Measurements from ENCODE around the gene LCOR.

The LCOR gene

GRCh38 chr10:96949039-96949683 lies 117.1 kb downstream of the LCOR start:
- no peak overlapping the region for H3K4me3 ChIP-seq (ENCODE audit: low read depth, low read length)
- in situ Hi-C loops (cut with HindIII; ENCODE audit: low sequenced_read_pairs), result no loop called here
- no peak for DNase-seq (ENCODE audit: low read depth)
- no peak for TF ChIP-seq CTCF (IDR thresholded peaks at IDR 0.05; ENCODE audit: low read depth, low read length, missing control alignments)

DNA sequence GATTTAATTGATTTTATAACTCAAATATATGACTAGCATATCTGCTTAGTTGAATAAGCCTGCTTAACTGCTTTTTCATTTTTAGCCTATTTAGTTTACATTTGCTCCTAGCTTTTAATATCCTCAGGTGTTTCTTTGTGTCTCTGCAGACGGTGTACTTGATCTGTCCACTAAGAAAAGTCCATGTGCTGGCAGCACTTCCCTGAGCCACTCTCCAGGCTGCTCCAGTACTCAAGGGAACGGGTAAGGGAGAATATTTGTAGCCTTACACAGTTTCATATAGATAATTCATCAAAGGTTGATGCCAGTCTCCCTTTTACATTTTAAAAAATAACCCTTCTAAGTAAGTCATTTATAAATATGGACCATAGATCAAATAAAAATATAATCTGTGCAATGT lies 119.9 kb downstream of the LCOR start:
- no peak overlapping the region for H3K4me3 ChIP-seq (ENCODE audit: low read depth, low read length)
- DNase-seq (ENCODE audit: low read depth), result no peak
- in situ Hi-C loops (cut with HindIII; ENCODE audit: low sequenced_read_pairs), result no loop called here
- no peak for TF ChIP-seq CTCF (IDR thresholded peaks at IDR 0.05; ENCODE audit: low read depth, low read length, missing control alignments)

DNA sequence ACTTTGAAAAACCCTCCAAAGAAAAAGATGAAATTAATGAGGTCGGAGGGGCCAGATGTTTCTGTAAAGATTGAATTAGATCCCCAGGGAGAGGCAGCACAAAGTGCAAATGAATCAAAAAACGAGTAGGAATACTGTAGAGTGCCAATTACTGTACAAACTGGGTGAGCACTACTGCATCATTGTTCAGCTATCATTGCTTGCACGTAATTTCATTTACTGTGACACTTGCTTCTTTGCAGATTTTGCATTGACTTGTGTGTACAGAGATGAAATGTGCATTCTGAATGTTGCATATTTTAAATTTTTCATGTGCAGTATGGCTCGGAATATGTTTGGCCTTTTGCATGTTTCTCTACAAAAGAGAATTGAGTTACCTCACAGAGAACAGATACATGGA lies 123.7 kb downstream of the LCOR start:
- no peak overlapping the region for H3K4me3 ChIP-seq (ENCODE audit: low read depth, low read length)
- DNase-seq (ENCODE audit: low read depth), result no peak
- in situ Hi-C loops (cut with HindIII; ENCODE audit: low sequenced_read_pairs), result no loop called here
- TF ChIP-seq CTCF (IDR thresholded peaks at IDR 0.05; ENCODE audit: low read depth, low read length, missing control alignments), result no peak

GRCh38 chr10:96958071-96958470 lies 126.0 kb downstream of the LCOR start:
- no peak for TF ChIP-seq CTCF (IDR thresholded peaks at IDR 0.05; ENCODE audit: low read depth, low read length, missing control alignments)
- in situ Hi-C loops (cut with HindIII; ENCODE audit: low sequenced_read_pairs), result no loop called here
- no peak for DNase-seq (ENCODE audit: low read depth)
- no peak overlapping the region for H3K4me3 ChIP-seq (ENCODE audit: low read depth, low read length)

DNA sequence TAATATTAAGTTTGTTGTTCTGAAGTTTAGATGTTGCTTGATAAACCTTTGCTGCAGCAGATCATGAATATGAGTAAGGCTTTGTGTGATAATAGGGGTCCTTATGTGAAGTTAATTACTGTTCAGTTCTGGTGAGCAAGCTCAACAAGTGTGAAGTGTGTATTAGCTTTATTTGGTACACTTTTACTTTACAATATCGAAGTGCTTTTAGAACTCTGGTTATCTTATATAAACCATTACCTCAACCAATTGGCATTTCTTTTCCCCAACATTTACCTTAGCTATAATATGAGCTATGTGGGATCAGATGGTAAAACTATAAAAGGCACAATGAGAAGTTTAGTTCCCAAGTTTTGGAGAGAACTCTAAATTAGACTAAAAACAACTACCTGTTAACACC lies 127.6 kb downstream of the LCOR start:
- in situ Hi-C loops (cut with HindIII; ENCODE audit: low sequenced_read_pairs), result no loop called here
- TF ChIP-seq CTCF (IDR thresholded peaks at IDR 0.05; ENCODE audit: low read depth, low read length, missing control alignments), result no peak
- no peak for DNase-seq (ENCODE audit: low read depth)

GRCh38 chr10:96960872-96961271 lies 128.8 kb downstream of the LCOR start:
- DNase-seq (ENCODE audit: low read depth), result no peak
- no peak for TF ChIP-seq CTCF (IDR thresholded peaks at IDR 0.05; ENCODE audit: low read depth, low read length, missing control alignments)
- H3K4me3 ChIP-seq (ENCODE audit: low read depth, low read length), result no peak overlapping the region
- in situ Hi-C loops (cut with HindIII; ENCODE audit: low sequenced_read_pairs), result no loop called here

More for the DNA sequence above, 127.6 kb downstream of the LCOR start:
- H3K4me3 ChIP-seq (ENCODE audit: low read depth, low read length), result no peak overlapping the region

All from astrocyte of the cerebellum (primary cell).